SK-N-SH treated with all-trans-retinoic acid at 6 μM for 48 hours (cell line): ENCODE measurements around the gene PPP1CC.

Experiments used
- ATAC-seq: fragments of 200-7000 bp; cut with Tn5 transposase; 3 replicates; pipeline ENCODE4 v1.9.1; 2020; ENCODE audit warnings: mild to moderate bottlenecking, moderate library complexity
- ARNTL ChIP-seq: fragments of 450-650 bp; formaldehyde crosslinking; IDR thresholded peaks from 2 replicates; pipeline ENCODE4 v1.5.0; 2020; ENCODE audit warnings: low read depth, mild to moderate bottlenecking, moderate library complexity, borderline replicate concordance
- BACH2 ChIP-seq: fragments of 250-450 bp; sonication (Bioruptor Pico); IDR thresholded peaks from 2 replicates; pipeline ENCODE4 v1.9.0; 2021; ENCODE audit warnings: mild to moderate bottlenecking, borderline replicate concordance
- CSRNP3 ChIP-seq: fragments of 250-450 bp; sonication (Bioruptor Pico); IDR thresholded peaks from 2 replicates; pipeline ENCODE4 v1.5.1; 2021; ENCODE audit warnings: mild to moderate bottlenecking, moderate library complexity
- OSR1 ChIP-seq: fragments of 250-450 bp; sonication (Bioruptor Pico); IDR thresholded peaks from 2 replicates; pipeline ENCODE4 v1.8.0; 2022; ENCODE audit warnings: moderate library complexity, mild to moderate bottlenecking, inconsistent platforms
- PATZ1 ChIP-seq: fragments of 250-450 bp; sonication (Bioruptor Pico); IDR thresholded peaks from 2 replicates; pipeline ENCODE4 v1.8.0; 2020; ENCODE audit warnings: mild to moderate bottlenecking, moderate library complexity, borderline replicate concordance
- SNAI2 ChIP-seq: fragments of 250-450 bp; sonication (Bioruptor Pico); IDR thresholded peaks from 2 replicates; pipeline ENCODE4 v1.5.0; 2020; ENCODE audit warnings: mild to moderate bottlenecking, moderate library complexity
- TCF4 ChIP-seq: fragments of 250-450 bp; sonication (Bioruptor Pico); IDR thresholded peaks from 2 replicates; pipeline ENCODE4 v1.8.0; 2021; ENCODE audit warnings: mild to moderate bottlenecking, moderate library complexity, borderline replicate concordance
- ZC3H10 ChIP-seq: fragments of 250-450 bp; sonication (Bioruptor Pico); IDR thresholded peaks from 2 replicates; pipeline ENCODE4 v1.5.1; 2021; ENCODE audit warnings: mild to moderate bottlenecking, moderate library complexity
- ZFP3 ChIP-seq: fragments of 250-450 bp; sonication (Bioruptor Pico); IDR thresholded peaks from 2 replicates; pipeline ENCODE4 v1.5.0; 2020; ENCODE audit warnings: mild to moderate bottlenecking, moderate library complexity
- ZFP30 ChIP-seq: fragments of 450-650 bp; formaldehyde crosslinking; IDR thresholded peaks from 2 replicates; pipeline ENCODE4 v1.5.0; 2022; ENCODE audit warnings: mild to moderate bottlenecking, moderate library complexity
- ZNF70 ChIP-seq: fragments of 450-650 bp; formaldehyde crosslinking; IDR thresholded peaks from 2 replicates; pipeline ENCODE4 v1.5.0; 2020; ENCODE audit warnings: mild to moderate bottlenecking, moderate library complexity
- ZNF8 ChIP-seq: fragments of 450-650 bp; formaldehyde crosslinking; IDR thresholded peaks from 2 replicates; pipeline ENCODE4 v1.5.0; 2020; ENCODE audit warnings: mild to moderate bottlenecking, moderate library complexity
- TF ChIP-seq, protein P1 (sequence below): fragments of 250-450 bp; sonication (Bioruptor Pico); IDR thresholded peaks from 2 replicates; pipeline ENCODE4 v1.5.1; 2020; ENCODE audit warnings: low read depth, mild to moderate bottlenecking, moderate library complexity
- TF ChIP-seq, protein P2 (sequence below): fragments of 250-450 bp; sonication (Bioruptor Pico); IDR thresholded peaks from 2 replicates; pipeline ENCODE4 v1.8.0; 2021; ENCODE audit warnings: low read depth, mild to moderate bottlenecking, moderate library complexity, borderline replicate concordance
- TF ChIP-seq, protein P3 (sequence below): fragments of 250-450 bp; sonication (Bioruptor Pico); IDR thresholded peaks from 2 replicates; pipeline ENCODE4 v1.5.0; 2020; ENCODE audit warnings: mild to moderate bottlenecking, moderate library complexity

Gene PPP1CC

DNA sequence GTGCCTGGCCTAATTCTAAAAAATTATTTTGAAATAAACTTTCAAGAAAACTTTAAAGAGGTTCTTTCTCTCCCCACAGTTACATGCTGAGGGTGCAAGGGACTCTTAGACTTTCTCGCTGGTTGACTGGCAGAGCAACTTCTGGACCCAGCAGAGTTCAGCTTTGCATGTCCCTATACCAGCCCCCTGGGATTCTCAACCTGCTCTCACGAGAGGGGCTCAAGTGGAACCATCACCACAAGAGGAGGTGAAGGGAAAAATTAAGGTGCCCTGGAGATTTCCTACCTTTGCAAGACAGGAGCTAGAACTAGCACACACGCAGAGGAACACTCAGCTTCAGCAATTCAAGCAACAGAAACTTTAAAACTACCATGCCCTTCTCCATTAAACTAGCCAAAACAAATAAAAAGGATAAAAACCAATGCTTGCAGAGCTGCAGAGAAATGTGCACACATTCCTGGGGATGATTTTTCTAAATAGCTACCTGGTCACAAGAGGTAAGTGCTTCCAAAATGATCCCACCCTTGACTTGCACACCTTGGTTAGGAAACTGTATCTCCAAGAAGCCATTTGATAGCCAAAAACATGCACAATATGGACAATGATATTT is 56.3 kb downstream of the PPP1CC start:
- TF ChIP-seq PATZ1 = no peak
- no peak for TF ChIP-seq CSRNP3 (CRISPR knock-in tag)
- TF ChIP-seq ZFP30 = no peak
- TF ChIP-seq, all 23 proteins: peak for 0

GRCh38 chr12:110684312-110684836 is 58.3 kb downstream of the PPP1CC start:
- 0 out of 3 replicates have a peak, but pooled peaks have one; percentile 30 for ATAC-seq
- TF ChIP-seq ARNTL (CRISPR knock-in tag) = no peak
- TF ChIP-seq, protein P1, sequence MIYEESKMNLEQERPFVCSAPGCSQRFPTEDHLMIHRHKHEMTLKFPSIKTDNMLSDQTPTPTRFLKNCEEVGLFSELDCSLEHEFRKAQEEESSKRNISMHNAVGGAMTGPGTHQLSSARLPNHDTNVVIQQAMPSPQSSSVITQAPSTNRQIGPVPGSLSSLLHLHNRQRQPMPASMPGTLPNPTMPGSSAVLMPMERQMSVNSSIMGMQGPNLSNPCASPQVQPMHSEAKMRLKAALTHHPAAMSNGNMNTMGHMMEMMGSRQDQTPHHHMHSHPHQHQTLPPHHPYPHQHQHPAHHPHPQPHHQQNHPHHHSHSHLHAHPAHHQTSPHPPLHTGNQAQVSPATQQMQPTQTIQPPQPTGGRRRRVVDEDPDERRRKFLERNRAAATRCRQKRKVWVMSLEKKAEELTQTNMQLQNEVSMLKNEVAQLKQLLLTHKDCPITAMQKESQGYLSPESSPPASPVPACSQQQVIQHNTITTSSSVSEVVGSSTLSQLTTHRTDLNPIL (CRISPR knock-in tag) = no peak
- no peak for TF ChIP-seq ZC3H10 (CRISPR knock-in tag)
- no peak for TF ChIP-seq CSRNP3 (CRISPR knock-in tag)
- no peak for TF ChIP-seq BACH2
- no peak for TF ChIP-seq PATZ1
- no peak for TF ChIP-seq ZFP3
- TF ChIP-seq, protein P2, sequence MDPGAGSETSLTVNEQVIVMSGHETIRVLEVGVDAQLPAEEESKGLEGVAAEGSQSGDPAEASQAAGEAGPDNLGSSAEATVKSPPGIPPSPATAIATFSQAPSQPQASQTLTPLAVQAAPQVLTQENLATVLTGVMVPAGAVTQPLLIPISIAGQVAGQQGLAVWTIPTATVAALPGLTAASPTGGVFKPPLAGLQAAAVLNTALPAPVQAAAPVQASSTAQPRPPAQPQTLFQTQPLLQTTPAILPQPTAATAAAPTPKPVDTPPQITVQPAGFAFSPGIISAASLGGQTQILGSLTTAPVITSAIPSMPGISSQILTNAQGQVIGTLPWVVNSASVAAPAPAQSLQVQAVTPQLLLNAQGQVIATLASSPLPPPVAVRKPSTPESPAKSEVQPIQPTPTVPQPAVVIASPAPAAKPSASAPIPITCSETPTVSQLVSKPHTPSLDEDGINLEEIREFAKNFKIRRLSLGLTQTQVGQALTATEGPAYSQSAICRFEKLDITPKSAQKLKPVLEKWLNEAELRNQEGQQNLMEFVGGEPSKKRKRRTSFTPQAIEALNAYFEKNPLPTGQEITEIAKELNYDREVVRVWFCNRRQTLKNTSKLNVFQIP = no peak
- TF ChIP-seq ZNF70 (CRISPR knock-in tag) = no peak
- no peak for TF ChIP-seq SNAI2 (CRISPR knock-in tag)

More for the DNA sequence above, 56.3 kb downstream of the PPP1CC start:
- ATAC-seq = no peak

GRCh38 chr12:110683888-110684287 is 58.8 kb downstream of the PPP1CC start:
- TF ChIP-seq TCF4 (no peak), ZNF8 (CRISPR knock-in tag) (no peak), OSR1 (CRISPR knock-in tag) (no peak), ZC3H10 (CRISPR knock-in tag) (no peak)
- TF ChIP-seq, protein P3, sequence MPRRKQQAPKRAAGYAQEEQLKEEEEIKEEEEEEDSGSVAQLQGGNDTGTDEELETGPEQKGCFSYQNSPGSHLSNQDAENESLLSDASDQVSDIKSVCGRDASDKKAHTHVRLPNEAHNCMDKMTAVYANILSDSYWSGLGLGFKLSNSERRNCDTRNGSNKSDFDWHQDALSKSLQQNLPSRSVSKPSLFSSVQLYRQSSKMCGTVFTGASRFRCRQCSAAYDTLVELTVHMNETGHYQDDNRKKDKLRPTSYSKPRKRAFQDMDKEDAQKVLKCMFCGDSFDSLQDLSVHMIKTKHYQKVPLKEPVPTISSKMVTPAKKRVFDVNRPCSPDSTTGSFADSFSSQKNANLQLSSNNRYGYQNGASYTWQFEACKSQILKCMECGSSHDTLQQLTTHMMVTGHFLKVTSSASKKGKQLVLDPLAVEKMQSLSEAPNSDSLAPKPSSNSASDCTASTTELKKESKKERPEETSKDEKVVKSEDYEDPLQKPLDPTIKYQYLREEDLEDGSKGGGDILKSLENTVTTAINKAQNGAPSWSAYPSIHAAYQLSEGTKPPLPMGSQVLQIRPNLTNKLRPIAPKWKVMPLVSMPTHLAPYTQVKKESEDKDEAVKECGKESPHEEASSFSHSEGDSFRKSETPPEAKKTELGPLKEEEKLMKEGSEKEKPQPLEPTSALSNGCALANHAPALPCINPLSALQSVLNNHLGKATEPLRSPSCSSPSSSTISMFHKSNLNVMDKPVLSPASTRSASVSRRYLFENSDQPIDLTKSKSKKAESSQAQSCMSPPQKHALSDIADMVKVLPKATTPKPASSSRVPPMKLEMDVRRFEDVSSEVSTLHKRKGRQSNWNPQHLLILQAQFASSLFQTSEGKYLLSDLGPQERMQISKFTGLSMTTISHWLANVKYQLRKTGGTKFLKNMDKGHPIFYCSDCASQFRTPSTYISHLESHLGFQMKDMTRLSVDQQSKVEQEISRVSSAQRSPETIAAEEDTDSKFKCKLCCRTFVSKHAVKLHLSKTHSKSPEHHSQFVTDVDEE (CRISPR knock-in tag) = no peak
- TF ChIP-seq, all 23 proteins: peak for 0
- no peak for ATAC-seq
